Astrocyte (in vitro differentiated cells and primary cell): ENCODE data around the gene SHANK2. TPM values are rescaled to one million over a fixed set of nuclear protein-coding genes. Genes with fewer than 3 reads are reported as not detected.

Experiments used
- DNase-seq: peaks from one replicate; pipeline ENCODE4 v3.0.0-alpha.2; 2010; ENCODE audit warnings: low read depth
- FAIRE-seq: peaks from 2 replicates; lab custom pipeline; 2011; peaks lifted over from hg19 to GRCh38; lab: Jason Lieb, UNC
- H2AFZ ChIP-seq: 2 replicates; pipeline ENCODE4 v1.6.0; 2012; ENCODE audit warnings: low read depth, low read length, inconsistent platforms
- H3K27ac ChIP-seq: 2 replicates; pipeline ENCODE4 v1.5.1; 2011; ENCODE audit warnings: low read depth, low read length, inconsistent platforms
- H3K27me3 ChIP-seq: 2 replicates; pipeline ENCODE4 v1.6.0; 2011; ENCODE audit warnings: low read length, inconsistent platforms; ENCODE audit not compliant: insufficient read depth
- H3K36me3 ChIP-seq: 2 replicates; pipeline ENCODE4 v1.5.1; 2011; ENCODE audit warnings: low read length, inconsistent platforms; ENCODE audit not compliant: insufficient read depth
- H3K4me1 ChIP-seq: 2 replicates; pipeline ENCODE4 v1.5.1; 2011; ENCODE audit warnings: low read length, inconsistent platforms; ENCODE audit not compliant: insufficient read depth
- H3K4me2 ChIP-seq: 2 replicates; pipeline ENCODE4 v1.6.0; 2012; ENCODE audit warnings: low read length, inconsistent platforms
- H3K4me3 ChIP-seq: 2 replicates; pipeline ENCODE4 v1.5.1; 2011; ENCODE audit warnings: low read depth, mild to moderate bottlenecking, low read length, inconsistent platforms; ENCODE audit not compliant: insufficient read depth
- H3K79me2 ChIP-seq: 2 replicates; pipeline ENCODE4 v1.6.0; 2012; ENCODE audit warnings: mild to moderate bottlenecking, low read length, inconsistent platforms; ENCODE audit not compliant: insufficient read depth
- H3K9ac ChIP-seq: 2 replicates; pipeline ENCODE4 v1.6.0; 2012; ENCODE audit warnings: mild to moderate bottlenecking, low read length, inconsistent platforms
- H3K9me3 ChIP-seq: 2 replicates; pipeline ENCODE4 v1.5.1; 2012; ENCODE audit warnings: low read depth, mild to moderate bottlenecking, low read length, inconsistent platforms; ENCODE audit not compliant: insufficient read depth
- H4K20me1 ChIP-seq: 2 replicates; pipeline ENCODE4 v1.6.0; 2012; ENCODE audit warnings: low read length, inconsistent platforms; ENCODE audit not compliant: insufficient read depth
- H3K27ac Mint-ChIP-seq: one replicate; pipeline ENCODE4 v1.8.0; 2021; ENCODE audit warnings: mild to moderate bottlenecking, mixed read lengths; ENCODE audit not compliant: unreplicated experiment
- H3K27me3 Mint-ChIP-seq: one replicate; pipeline ENCODE4 v1.8.0; 2021; ENCODE audit warnings: low read depth, mixed read lengths; ENCODE audit not compliant: unreplicated experiment
- H3K36me3 Mint-ChIP-seq: one replicate; pipeline ENCODE4 v1.8.0; 2021; ENCODE audit warnings: low read depth, mixed read lengths; ENCODE audit not compliant: unreplicated experiment
- H3K4me1 Mint-ChIP-seq: one replicate; pipeline ENCODE4 v1.8.0; 2021; ENCODE audit warnings: low read depth, mixed read lengths; ENCODE audit not compliant: unreplicated experiment
- H3K4me3 Mint-ChIP-seq: one replicate; pipeline ENCODE4 v1.8.0; 2021; ENCODE audit warnings: mild to moderate bottlenecking, moderate library complexity, mixed read lengths; ENCODE audit not compliant: unreplicated experiment
- H3K9me3 Mint-ChIP-seq: one replicate; pipeline ENCODE4 v1.8.0; 2021; ENCODE audit warnings: mild to moderate bottlenecking, mixed read lengths; ENCODE audit not compliant: unreplicated experiment
- CTCF ChIP-seq: IDR thresholded peaks from 2 replicates; pipeline ENCODE4 v1.5.1; 2011; ENCODE audit warnings: low read depth, mild to moderate bottlenecking, inconsistent platforms, low read length, moderate library complexity; ENCODE audit not compliant: insufficient read depth
- EZH2 ChIP-seq: IDR thresholded peaks from 2 replicates; pipeline ENCODE4 v1.6.1; 2012; ENCODE audit warnings: mild to moderate bottlenecking, low read length, inconsistent platforms; ENCODE audit not compliant: insufficient read depth
- total RNA-seq: library from RNA; stranded (reverse); gene quantifications from 2 replicates; pipeline ENCODE4 v1.2.1, GENCODE V29; 2021

The SHANK2 gene
- total RNA-seq, 1 donor from 2014 or later: 10.1 TPM

- H3K27me3 ChIP-seq: no peaks in the 10 kb centered on the region
- no peaks in the 10 kb centered on the region for H4K20me1 ChIP-seq
- DNase-seq (no peak), FAIRE-seq (no peak)
- H3K36me3 Mint-ChIP-seq: no peaks in the 10 kb centered on the region
- H3K4me3 ChIP-seq: no peak overlapping the region
- no peak overlapping the region for H3K4me3 Mint-ChIP-seq
- H3K27ac ChIP-seq: no peak overlapping the region
- no peak overlapping the region for H3K4me2 ChIP-seq
- no peaks in the 10 kb centered on the region for H3K4me1 ChIP-seq
- H3K36me3 ChIP-seq: no peaks in the 10 kb centered on the region
- no peak overlapping the region for H3K27ac Mint-ChIP-seq
- no peak overlapping the region for H3K9ac ChIP-seq
- TF ChIP-seq EZH2 (no peak), CTCF (no peak)
- H3K27me3 Mint-ChIP-seq: peaks cover 14% of the 10 kb centered on the region
- H3K9me3 ChIP-seq: no peaks in the 10 kb centered on the region
- H2AFZ ChIP-seq: no peak overlapping the region
- H3K9me3 Mint-ChIP-seq: peaks cover 2% of the 10 kb centered on the region
- no peaks in the 10 kb centered on the region for H3K79me2 ChIP-seq
- H3K4me1 Mint-ChIP-seq: no peaks in the 10 kb centered on the region
Measured at GRCh38 chr11:71202598-71202944, 49.8 kb downstream of the SHANK2 start.

Other genes starting within 250 kb of the SHANK2 start
- gene DHCR7, start 195.8 kb upstream of the SHANK2 start, total RNA-seq: 76.1 and 92.8 TPM in 2 replicates
- 84.7 and 87.9 TPM in 2 replicates for gene NADSYN1, start 200.6 kb upstream of the SHANK2 start, total RNA-seq